C4-2B (cell line): ENCODE data around the gene APLP1.
"Not testable (repeated sequence)": the region's sequence is repeated elsewhere in the genome, so short reads cannot be mapped to it uniquely, and the experiment has no call there.

Source experiments
- CTCF ChIP-seq: fragments of 450-650 bp; conservative IDR thresholded peaks from 2 replicates; pipeline ENCODE4 v1.5.1; 2017; ENCODE audit warnings: mild to moderate bottlenecking
- ZFX ChIP-seq: fragments of 450-650 bp; IDR thresholded peaks from 2 replicates; pipeline ENCODE4 v1.6.1; 2017

DNA sequence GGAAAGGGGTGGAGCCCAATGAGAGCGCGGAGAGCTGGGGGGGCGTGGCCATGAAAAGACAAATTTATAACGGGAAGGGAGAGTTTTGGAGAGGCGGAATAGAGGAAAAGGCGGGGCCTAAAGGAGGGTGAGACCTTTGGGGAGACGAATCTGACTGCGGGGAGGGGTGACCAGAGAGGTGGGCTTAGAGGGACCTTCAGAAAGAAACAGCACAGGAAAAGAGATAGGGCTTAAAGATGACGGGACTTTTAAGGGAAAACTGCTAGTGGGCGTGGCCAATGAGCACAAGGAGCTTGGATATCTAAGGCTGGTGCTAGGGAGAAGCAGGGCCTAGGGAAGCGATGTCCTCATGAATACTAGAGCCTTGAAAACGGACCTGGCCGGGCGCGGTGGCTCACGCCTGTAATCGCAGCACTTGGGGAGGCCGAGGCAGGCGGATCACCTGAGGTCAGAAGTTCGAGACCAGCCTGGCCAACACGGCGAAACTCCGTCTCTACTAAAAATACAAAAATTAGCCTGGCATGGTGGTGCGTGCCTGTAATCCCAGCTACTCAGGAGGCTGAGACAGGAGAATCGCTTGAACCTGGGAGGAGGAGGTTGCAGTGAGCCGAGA, 1.9 kb downstream of the APLP1 start:
- not testable (repeated sequence) for TF ChIP-seq CTCF, ZFX
